HG03025 (cell line): ENCODE data around the gene FUZ.

Experiments
- ATAC-seq: cut with Tn5 transposase; IDR thresholded peaks from one replicate; pipeline ENCODE4 v1.9.1; 2021; ENCODE audit warnings: mild to moderate bottlenecking, moderate library complexity; ENCODE audit not compliant: unreplicated experiment, low FRiP score

FUZ gene

DNA sequence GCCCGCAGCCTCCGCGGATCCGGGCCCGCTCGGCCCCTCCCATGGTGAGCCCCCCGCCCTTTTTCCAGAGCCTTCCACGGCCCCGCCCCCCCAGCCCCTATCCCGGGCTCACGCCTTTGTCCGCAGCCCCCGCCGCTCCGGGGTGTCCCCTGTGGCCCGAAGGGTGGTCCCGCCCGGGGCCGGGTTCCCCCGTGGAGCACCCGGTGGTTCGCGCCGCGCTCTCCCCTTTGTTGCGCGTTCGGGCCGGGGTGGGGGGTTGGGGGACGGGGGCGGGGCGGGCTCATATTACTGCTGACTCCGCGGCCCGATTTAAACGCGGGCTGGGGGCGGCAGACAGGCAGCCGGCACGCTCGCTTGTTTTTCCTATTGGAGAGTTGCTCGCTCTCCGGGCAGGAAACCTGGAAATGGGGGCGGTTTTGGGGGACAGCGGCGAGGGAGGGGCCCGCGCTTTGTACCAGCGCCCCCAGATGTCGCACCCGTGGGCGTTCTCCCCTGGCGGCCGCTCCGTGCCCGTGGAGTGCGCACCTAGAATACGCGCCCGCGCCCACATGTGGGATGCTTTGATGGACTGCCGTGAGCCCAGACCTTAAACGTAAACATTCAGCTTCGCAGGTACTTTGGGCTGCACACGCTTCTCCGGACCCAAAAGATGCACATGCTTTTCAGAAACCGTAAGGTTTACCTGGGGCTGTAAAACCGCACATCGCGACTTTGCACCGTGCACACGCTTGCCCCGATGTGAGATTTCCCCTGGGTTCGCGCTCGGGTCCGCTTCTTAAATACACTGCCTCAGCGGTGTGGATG, 38.6 kb upstream of the FUZ start:
- no peak for ATAC-seq

DNA sequence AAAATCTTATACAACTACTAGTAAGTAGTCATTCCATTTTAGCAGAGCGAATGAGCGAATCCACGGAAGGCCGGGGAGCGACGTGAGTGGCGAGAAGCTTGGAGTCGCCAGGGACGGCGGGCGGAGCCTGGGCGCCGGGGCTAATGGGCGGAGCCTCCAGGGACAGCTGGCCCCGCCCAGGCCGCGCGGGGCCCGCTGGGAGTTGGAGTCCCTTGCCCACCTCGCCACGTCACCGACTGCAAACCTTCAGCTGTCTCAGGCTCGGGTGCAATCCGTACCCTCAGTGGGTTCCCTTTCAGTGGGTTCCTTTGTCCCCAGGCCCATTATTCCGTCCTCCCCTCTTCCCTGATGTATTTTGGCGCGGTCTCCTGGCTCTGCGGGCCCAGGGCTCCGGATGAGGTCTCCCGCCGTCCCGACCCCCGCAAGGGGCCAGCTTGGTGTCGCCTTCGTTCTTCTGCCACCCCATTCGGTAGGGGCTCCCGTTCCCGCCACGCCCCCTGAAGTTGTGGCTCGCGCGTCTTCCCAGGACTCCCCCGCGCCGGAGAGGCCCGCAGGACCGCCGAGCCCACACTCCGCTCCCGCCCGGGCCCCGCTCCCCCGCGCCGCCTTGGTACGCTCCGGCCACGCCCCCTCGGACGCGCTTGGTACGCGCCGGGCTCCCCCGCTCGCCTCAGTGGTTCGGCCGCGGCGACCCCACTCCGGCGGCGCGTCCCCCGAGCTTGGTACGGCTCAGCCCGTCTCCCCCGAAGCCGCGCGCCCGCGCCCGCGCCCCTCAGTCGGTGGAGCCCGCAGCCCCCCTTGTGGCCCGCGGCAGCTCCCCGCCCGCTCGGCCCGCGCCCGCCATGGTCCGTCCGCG, 37.6 kb upstream of the FUZ start, which contains the start of gene PTOV1:
TSS of gene PTOV1 (plus strand) at position 673 of the 856 bp plus-strand sequence.
- ATAC-seq: peak; percentile 66

DNA sequence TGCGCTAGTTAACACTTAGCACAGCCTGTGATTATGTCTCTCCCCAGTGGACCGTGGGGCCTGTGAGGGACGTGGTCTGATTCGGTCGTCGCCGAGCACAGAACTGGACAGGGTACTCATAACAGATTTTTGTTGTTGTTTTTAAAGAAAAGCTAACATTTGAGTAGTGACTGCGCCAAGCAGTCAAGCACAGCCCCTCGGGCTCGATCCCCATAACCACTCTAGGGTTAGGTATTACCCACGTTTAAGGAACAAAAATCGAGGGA, 37.1 kb upstream of the FUZ start:
- no peak for ATAC-seq

DNA sequence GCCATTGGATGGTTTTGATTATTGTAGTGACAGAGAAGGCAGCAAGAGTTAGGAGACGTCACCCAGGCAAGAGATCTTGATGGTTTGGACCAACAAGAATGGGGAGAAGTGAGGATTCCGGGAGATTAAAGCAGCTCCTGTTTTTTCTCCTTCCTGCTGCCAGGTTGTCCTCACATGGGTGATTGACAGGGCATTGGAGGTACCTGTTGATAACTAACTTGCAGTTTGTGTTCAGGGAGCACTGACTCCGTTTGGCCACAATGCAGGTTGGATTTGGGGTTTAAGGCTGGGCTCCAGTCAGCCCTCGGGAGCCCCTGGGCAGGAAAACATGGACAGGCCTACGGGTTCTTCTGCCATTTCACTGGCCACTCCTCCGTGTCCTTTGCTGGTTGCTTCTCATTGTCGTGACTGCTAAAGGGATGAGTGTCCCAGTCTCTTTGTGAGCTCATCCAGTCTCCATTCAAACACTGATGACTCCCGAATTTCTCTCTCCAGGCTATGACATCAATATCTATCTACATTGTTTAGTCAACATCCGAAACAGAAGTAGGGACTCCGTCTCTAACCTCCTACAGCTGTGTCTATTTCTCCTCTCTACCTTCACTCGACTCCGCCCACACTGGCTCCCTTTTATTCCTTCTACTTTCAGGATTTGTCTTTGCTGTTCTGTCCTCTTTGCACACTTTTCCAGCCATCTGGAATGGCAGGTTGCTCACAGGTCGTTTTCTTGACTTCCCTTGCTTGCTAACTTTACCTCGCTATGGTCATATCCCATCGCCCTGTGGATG, 36.5 kb upstream of the FUZ start:
- ATAC-seq: no peak

DNA sequence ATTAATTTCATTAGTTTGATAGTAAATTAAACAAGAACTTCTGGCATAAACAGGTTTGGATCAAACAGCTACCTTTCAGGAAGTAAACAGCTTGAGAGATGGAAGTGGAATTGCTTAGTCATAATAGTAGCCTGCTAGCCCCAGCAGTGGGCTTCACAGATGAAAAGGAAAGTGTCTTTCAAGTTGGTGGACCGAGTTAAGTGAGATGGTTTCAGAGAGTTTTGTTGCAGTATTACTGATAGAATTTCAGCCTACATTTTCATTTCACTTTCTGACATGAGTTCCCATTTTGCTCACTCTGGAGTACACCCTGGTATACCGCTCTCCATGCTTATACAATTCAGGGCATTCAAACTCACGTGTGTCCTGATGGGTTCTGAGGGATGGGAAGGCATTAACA, 35.8 kb upstream of the FUZ start:
- no peak for ATAC-seq

DNA sequence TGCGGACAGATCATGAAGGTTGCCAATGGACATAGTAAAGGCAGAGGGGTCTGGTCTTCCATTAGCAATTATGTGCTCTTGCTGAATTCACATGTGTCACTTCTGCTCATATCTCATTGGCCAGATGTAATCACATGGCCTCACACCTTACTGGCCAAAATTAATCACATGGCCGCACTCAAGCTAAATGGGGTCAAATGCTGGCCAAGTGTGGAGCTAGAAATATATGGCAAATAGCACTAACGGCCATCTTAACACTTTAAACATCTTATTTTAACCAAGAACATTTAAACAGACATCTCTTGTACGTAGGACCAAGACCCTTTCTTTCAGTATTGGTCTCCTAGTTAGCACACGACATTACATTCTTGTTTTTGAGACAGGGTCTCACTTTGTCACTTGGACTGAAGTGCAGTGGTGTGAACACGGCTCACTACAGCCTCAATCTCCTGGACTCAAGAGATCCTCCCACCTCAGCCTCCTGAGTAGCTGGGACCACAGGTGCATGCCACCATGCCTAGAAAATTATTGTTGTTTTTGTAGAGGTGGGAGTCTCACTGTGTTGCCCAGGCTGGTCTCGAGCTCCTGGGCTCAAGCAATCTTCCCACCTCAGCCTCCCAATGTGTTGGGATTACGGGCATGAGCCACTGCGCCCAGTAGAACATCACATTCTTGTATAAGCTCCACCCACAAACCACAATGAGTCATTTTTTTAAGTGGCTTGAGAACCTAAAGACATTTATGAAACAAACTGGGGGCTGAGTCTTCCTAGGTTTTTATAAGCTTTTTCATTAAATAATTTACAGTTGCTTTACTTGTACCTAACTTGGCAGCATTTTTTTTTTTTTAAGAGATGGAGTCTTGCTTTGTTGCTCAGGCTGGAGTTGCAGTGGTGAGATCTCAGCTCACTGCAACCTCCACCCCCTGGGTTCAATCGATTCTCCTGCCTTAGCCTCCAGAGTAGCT, 34.9 kb upstream of the FUZ start:
- no peak for ATAC-seq

DNA sequence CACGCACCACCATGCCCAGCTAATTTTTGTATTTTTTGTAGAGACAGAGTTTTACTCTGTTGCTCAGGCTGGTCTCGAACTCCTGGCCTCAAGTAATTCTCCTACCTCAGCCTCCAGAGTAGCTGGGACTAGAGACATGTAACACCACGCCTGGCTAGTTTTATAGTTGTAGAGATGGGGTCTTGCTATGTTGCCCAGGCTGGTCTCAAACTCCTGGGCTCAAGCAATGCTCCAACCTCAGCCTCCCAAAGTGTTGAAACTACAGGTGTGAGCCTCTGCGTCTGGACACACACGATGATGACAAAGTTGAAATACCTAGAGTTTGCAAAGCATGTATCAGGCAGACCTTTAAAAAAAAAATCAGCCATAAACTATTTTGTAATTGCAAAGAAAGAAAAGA, 33.3 kb upstream of the FUZ start:
- ATAC-seq: no peak

DNA sequence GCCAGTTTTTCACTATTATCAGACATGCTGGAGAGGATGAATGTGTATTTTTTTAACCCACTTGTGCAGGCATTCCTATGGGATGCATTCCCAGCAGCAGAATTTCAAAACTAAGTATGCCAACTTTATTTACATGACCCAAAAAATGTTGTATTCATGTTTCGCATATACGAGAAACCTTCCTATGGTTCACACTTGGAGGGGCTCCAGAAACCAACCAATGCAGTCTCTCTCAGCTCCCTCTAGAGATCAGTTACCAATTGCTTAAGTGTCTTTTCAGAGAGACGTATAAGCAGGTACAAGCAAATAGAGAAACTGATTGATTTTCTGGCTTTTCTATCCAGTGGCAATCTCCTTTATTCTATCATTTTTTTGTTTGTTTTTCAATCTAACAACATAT, 32.3 kb upstream of the FUZ start:
- no peak for ATAC-seq

DNA sequence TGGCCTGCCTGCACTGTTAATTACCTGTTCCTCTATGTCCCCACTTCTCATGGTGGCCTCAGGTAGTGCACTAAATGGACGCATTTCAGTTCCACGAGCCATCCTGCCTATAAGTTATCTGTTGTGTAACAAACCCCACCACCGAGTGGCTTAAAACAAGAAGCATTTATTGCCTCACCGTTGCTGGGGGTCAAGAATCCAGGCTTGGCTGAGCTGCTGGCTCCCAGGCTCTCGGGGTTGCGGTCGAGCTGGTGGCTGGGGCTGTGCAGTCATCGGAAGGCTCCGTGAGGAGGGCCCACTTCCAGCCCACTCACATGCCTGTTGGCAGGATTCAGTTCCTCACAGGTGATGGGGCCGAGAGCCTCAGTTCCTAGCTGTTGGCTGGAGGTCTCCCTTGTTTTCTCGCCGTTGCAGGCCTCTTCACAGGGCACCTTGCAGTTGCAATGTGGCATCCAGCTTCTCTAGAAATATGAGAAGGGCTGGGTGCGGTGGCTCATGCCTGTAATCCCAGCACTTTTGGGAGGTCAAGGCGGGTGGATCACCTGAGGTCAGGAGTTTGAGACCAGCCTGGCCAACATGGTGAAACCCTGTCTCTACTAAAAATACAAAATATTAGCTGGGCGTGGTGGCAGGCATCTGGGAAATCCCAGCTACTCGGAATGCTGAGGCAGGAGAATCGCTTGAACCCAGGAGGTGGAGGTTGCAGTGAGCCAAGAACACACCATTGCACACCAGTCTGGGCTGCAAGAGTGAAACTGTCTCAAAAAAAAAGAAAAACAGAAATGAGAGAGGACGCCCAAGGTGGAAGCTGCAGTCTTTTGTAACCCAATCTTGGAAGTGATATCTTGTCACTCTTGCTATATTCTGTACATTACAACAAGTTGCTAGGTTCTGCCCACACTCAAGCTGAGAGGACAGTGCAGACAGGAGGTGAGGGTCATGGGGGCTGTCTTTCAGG, 31.3 kb upstream of the FUZ start:
- ATAC-seq: no peak

DNA sequence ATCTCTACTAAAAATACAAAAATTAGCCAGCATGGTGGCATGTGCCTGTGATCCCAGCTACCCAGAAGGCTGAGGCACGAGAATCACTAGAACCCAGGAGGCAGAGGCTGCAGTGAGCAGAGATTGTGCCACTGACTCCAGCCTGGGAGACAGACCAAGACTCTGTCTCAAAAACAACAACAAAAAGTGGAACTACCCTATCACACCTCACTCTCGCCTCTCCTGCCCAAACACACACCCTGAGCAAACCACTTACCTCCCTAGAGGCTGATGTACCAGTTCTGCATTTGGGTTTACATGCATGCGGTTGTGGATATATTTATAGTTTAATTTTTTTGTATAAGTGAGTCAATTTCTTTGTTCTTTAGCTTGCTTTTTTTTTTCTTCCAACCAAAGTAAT, 30.2 kb upstream of the FUZ start:
- no peak for ATAC-seq

DNA sequence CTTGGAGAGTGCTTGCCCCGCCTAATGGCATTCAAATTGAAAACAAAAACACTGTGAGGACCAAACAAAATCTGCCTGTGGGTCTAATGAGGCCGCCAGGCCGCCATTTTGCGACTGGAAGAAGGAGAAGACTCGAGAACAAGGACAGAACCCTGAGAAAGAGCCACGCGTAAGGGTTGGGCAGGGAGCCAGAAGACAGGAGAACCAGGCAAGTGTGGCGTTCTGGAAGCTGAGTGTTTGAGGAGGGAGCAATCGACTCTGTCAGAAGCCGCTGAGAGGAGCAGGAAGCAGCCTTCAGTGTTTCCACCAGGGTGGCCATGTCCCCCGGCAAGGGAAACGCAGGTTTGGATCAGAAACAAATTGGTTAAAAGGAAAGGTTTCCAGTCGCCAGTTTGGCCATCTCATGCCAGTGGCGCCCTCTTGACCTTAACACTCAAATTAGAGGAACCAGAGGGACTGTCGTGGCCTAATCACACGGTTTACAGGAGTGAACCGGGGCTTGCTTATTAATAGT, 27.7 kb upstream of the FUZ start:
- no peak for ATAC-seq

DNA sequence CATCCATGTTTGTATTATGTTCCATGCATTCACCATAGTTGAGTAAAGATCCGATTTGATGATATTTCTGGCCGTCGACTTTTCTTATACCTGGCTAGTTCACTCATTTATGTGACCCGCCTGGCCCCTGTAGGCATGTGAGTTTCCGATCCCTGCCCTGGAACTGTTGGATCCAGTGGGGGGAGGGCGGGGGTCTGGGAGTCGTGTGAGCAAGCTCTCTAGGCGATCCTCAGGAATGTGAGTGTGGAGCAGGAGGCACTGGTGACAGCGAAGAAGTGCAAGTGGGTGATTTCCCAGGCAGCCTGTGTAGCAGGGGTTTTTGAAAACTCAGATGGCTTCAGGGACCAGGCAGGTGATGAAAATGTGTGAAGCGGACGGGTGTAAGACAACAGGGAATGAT, 27.2 kb upstream of the FUZ start:
- ATAC-seq: no peak

DNA sequence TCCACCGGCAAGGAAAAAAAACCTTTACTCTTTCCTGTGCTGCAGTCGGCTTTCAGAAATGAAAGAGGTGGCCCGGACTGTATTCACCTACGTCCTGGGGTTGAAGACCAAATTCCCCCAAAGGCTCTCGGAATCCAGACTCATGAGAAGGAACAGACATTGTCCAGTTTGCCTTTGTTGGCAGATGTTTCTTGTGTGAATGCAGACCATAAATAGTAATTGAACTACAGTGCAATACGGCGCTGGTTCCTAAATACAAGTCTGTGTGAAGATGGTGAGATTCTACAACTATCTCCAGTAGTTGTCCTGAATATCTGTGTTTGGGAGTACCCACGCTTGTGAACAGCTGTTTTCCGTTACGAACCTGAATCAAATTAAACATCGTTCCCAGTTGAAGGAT, 26.6 kb upstream of the FUZ start:
- no peak for ATAC-seq

DNA sequence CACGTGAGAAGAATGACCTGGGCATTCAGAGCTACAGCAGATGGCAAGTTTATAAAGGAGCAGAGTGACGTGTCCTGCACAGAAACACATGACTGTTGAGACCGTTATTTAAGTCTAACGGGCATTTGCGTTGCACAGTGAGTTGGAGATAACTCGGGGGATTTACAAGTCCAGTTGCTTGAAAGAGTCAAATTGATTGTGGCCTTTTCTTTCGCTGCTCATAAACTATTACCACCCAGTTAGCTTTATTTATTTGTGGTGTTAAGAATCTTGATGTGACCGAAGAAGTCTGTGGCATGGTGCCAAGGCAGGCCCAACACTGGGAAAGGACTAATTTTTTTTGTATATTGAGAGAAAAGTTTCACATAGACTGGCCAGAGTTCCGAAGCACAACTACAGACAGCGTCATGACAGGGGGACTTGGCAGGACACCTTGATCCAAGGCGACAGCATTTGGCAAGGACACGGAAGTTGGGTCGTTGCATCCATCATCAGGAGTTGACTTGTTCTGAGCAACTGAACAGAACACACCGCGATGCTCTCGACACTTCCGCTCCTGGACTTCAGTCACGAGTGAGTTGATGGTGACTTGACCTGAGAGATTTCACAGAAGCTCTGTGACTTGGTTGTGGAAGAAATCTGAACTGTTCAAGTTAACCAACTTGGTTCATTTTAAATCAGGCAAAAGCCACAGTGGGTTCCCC, 25.9 kb upstream of the FUZ start:
- ATAC-seq: no peak

DNA sequence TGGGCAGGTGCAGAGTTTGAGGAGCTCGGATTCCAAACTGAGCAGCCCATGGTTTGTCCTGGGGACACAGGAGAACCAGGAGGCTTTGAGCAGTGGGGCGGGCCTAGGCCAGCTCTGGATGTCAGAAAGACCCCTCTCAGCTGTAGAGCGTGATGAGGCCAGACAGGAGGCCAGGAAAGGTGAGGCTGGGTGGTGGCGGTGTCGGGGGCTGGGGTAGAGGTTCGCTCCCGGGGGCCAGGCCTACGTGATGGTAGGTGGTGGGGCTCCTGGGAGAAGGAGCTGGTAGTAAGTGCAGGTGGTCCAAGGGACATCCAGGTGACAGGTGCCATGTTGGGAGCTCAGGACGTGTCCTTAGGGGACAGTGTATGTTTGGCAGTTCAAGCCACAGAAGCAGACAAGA, 24.3 kb upstream of the FUZ start:
- no peak for ATAC-seq

DNA sequence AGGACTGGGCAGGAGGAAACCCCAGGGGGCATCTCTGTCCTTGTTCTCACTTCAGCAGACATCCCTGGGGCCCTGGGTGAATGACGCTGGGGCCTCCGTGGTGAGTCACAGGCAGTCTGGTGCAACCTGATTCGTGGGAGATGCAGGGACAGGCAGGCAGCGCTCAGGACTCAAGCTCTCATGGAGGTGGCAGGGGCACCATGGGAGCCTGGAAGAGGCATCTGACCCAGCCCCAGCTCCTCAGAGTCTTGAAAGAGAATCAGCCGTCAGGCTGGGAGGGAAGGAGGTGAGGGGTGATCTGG, 23.9 kb upstream of the FUZ start:
- ATAC-seq: no peak

DNA sequence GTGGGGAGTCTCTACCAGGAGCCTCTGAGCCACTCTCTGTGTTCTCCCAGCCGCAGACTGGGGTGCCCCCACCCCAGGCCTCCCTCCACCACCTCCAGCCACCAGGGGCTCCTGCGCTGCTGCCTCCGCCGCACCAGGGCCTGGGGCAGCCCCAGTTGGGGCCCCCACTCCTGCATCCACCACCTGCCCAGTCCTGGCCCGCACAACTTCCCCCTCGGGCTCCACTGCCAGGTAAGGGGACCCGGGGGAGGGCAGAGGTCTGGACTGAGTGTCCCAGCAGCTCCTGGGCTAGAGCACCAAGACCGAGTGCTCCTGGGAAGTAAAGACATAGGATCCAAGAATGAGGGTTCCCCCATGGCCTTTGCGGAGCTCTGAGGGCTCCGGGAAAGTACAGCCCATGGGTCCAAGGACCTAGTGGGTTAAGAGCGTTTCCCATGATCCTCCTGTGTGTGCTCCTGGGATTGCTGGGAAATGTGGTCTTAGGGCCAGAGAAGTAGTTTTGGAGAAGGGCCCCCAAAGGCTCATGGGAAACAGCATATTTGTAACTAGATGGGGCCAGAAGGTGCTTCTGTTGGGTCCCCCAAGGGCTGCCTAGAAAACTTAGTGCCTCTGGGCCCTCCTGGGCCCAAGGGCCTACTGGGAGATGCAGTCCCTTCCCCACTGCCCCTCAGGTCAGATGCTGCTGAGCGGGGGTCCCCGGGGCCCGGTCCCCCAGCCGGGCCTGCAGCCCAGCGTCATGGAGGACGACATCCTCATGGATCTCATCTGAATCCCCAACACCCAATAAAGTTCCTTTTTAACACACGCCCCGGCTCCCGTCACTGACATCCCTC, 23.3 kb upstream of the FUZ start:
- ATAC-seq: no peak

DNA sequence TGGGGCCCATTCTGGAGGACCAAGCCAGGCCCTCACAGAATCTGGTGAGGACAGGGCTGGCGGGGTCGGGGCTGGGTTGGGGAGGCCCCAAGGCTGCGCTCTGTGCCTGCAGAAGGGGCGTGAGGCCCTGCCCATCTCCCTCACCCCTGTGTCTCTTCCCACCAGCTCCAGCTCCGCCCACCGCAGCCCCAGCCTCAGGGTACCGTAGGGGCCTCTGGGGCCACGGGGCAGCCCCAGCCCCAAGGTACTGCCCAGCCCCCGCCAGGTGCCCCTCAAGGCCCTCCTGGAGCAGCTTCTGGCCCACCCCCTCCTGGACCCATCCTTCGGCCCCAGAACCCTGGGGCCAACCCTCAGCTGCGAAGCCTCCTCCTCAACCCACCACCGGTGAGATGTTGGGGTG, 22.5 kb upstream of the FUZ start:
- no peak for ATAC-seq
